Colonic mucosa (tissue), 4 donors: ENCODE data around the gene HIRA. TPM values are rescaled to one million over a fixed set of nuclear protein-coding genes. Genes with fewer than 3 reads are reported as not detected.

ENCODE experiments used
- DNase-seq: peaks from one replicate; pipeline ENCODE4 v3.0.0-alpha.2; 2020
- H3K27ac ChIP-seq: fragments of 200-600 bp; one replicate; pipeline ENCODE4 v1.8.0; 2021
- H3K27me3 ChIP-seq: fragments of 200-600 bp; one replicate; pipeline ENCODE4 v1.8.0; 2021
- H3K36me3 ChIP-seq: fragments of 200-600 bp; one replicate; pipeline ENCODE4 v1.8.0; 2021
- H3K4me1 ChIP-seq: fragments of 200-600 bp; one replicate; pipeline ENCODE4 v1.8.0; 2021; ENCODE audit warnings: mild to moderate bottlenecking
- H3K4me3 ChIP-seq: fragments of 200-600 bp; one replicate; pipeline ENCODE4 v1.8.0; 2021
- H3K9ac ChIP-seq, 2 donors: one replicate each; pipeline ENCODE4 v1.7.0; 2013; ENCODE audit warnings: control low read depth in 2 of 2, low read depth in 2 of 2, low read length in 2 of 2
- H3K9me3 ChIP-seq: fragments of 200-600 bp; one replicate; pipeline ENCODE4 v1.8.0; 2021
- CTCF ChIP-seq: fragments of 200-600 bp; IDR thresholded peaks from one replicate; pipeline ENCODE4 v1.8.0; 2022; ENCODE audit warnings: antibody characterized with exemption, mild to moderate bottlenecking
- intact Hi-C: fragments of 100-400 bp; cut with DNase I; formaldehyde crosslinking; loops from one replicate; pipeline ENCODE4 v1.14.1; 2022
- total RNA-seq, 2 donors: library from RNA; stranded (reverse); fragmentation: NEBNext Ultra II Directional in 1 of 2; extraction: Animal tissue kit (Norgen Biotek cat#: 25700) in 1 of 2; gene quantifications; one replicate each; pipeline ENCODE4 v1.2.1, GENCODE V29; 2021
- donor health status: healthy.
- donor health status: DM: no; HTN: no; CAD: no.
- donor health status: DM: no; HTN: no; CAD: no.

The HIRA gene
- total RNA-seq, 2 donors from 2014 or later = 22.3 to 41.5 TPM

- intact Hi-C loops = no loop called here
- no peak overlapping the region for H3K4me3 ChIP-seq
- DNase-seq = peak; percentile 24
Observed at GRCh38 chr22:19407649-19408606, 23.6 kb downstream of the HIRA start.

GRCh38 chr22:19406846-19407245 lies 24.7 kb downstream of the HIRA start:
- Histone ChIP-seq H3K9ac (no peak overlapping the region), H3K4me3 (no peak overlapping the region), H3K27ac (no peak overlapping the region), H3K36me3 (peaks cover 4% of the 10 kb centered on the region), H3K9me3 (no peaks in the 10 kb centered on the region), H3K27me3 (no peaks in the 10 kb centered on the region), H3K4me1 (no peaks in the 10 kb centered on the region)
- TF ChIP-seq CTCF = no peak
- no peak for DNase-seq
- intact Hi-C loops = no loop called here

More at GRCh38 chr22:19407649-19408606, 23.6 kb downstream of the HIRA start:
- no peak overlapping the region for H3K9ac ChIP-seq
- no peak for TF ChIP-seq CTCF
- no peaks in the 10 kb centered on the region for H3K9me3 ChIP-seq
- H3K4me1 ChIP-seq = no peaks in the 10 kb centered on the region
- H3K27ac ChIP-seq = no peak overlapping the region
- H3K36me3 ChIP-seq = peaks cover 4% of the 10 kb centered on the region
- no peaks in the 10 kb centered on the region for H3K27me3 ChIP-seq

GRCh38 chr22:19406281-19406811 lies 25.2 kb downstream of the HIRA start:
- H3K27ac ChIP-seq = no peak overlapping the region
- DNase-seq = no peak
- TF ChIP-seq CTCF = no peak
- no peaks in the 10 kb centered on the region for H3K4me1 ChIP-seq
- no peaks in the 10 kb centered on the region for H3K27me3 ChIP-seq
- intact Hi-C loops = no loop called here
- H3K4me3 ChIP-seq = no peak overlapping the region
- peaks cover 4% of the 10 kb centered on the region for H3K36me3 ChIP-seq
- no peak overlapping the region for H3K9ac ChIP-seq
- H3K9me3 ChIP-seq = no peaks in the 10 kb centered on the region

- DNase-seq = no peak
- H3K4me3 ChIP-seq = no peak overlapping the region
- H3K27ac ChIP-seq = no peak overlapping the region
- intact Hi-C loops = no loop called here
- no peak overlapping the region for H3K9ac ChIP-seq
- H3K36me3 ChIP-seq = peaks cover 4% of the 10 kb centered on the region
- no peak for TF ChIP-seq CTCF
- H3K27me3 ChIP-seq = no peaks in the 10 kb centered on the region
- no peaks in the 10 kb centered on the region for H3K4me1 ChIP-seq
- H3K9me3 ChIP-seq = no peaks in the 10 kb centered on the region
Observed at GRCh38 chr22:19405652-19406051, 25.9 kb downstream of the HIRA start.

GRCh38 chr22:19405133-19405532 lies 26.4 kb downstream of the HIRA start:
- H3K36me3 ChIP-seq = peaks cover 4% of the 10 kb centered on the region
- no peaks in the 10 kb centered on the region for H3K9me3 ChIP-seq
- DNase-seq = no peak
- H3K27ac ChIP-seq = no peak overlapping the region
- H3K4me3 ChIP-seq = no peak overlapping the region
- H3K9ac ChIP-seq = no peak overlapping the region
- intact Hi-C loops = no loop called here
- TF ChIP-seq CTCF = no peak
- no peaks in the 10 kb centered on the region for H3K27me3 ChIP-seq
- H3K4me1 ChIP-seq = no peaks in the 10 kb centered on the region
